Renal pelvis (tissue), 4 donors: Measurements from ENCODE around the gene TSC22D3. TPM values are rescaled to one million over a fixed set of nuclear protein-coding genes. Genes with fewer than 3 reads are reported as not detected.
"Not testable (repeated sequence)": the region's sequence is repeated elsewhere in the genome, so short reads cannot be mapped to it uniquely, and the experiment has no call there.

Source experiments
- DNase-seq: peaks from one replicate; pipeline ENCODE4 v3.0.0-alpha.2; 2013
- polyA plus RNA-seq, 3 donors: library from polyadenylated mRNA; unstranded; fragments of 120-200 nt; gene quantifications; one replicate each; pipeline ENCODE4 v1.2.1, GENCODE V29; 2013; ENCODE audit not compliant: insufficient read length in 3 of 3

Gene TSC22D3
- polyA plus RNA-seq, 3 donors = 122 to 126 (median 126) TPM

DNA sequence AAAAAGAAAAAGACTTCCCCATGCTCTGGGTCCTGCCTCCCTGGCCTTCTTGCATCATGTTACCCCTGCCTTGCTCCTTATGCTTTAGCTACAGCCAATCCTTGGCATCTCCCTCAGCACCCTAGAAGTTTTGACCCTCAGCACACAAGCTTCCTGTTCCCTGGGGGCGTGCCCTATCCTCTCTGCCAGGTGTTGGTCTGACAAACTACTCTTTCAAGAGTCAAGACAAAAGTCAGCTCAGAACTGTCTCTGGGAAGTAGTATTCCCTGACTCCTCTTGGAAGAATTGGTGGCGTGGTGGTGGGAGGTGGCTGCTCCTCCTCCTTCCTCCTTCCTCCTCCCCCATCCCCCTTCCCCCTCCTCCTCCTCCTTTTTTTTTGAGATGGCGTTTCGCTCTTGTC lies 106.3 kb downstream of the TSC22D3 start:
- DNase-seq = no peak

DNA sequence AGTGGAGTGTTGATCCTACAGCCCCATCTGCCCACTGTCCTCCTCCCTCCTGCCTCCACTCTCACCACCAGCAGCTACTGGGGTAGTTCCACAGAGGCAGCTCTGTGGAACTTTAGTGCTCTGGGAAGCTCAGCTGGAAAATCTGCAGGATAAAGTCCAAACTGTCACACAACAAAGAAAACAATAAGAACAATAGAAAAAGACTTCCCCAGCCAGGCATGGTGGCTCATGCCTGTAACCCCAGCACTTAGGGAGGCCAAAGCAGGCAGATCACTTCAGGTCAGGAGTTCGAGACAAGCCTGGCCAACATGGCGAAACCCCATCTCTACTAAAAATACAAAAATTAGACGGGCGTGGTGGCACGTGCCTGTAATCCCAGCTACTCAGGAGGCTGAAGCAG lies 106.9 kb downstream of the TSC22D3 start:
- not testable (repeated sequence) for DNase-seq

DNA sequence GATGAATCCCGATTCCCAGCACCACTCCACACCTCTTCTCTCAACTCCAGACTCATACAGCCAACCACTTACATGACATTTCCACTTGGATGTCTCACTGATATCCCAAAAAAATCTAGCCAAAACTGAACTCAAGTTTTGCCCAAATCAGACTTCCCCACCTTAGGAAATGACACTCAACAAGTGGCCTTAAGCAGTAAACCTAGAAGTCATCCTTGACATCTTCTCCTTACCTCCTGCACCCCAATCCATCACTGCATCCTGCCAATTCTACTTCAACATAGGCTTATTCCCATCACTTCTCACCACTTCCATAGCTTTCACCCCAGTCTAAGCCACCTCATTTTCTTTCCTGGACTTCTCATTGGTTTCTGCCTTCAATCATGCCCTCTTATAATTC lies 108.2 kb downstream of the TSC22D3 start:
- DNase-seq = no peak

DNA sequence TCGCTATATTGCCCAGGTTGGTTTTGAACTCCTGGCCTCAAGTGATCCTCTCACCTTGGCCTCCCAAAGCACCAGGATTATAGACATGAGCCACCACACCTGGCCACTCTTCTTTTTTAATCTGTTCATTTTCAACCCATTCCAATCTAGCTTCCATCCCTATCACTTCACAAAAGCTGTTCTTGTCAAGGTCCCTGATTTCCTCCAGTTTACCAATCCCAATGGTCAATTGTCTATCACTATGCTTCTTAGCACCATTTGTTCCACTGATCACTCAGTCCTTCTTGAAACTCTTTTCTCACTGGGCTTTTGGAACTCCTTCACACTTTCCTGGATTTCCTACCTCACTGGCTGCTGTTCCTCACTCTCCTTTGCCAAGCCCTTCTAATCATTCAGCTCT lies 108.7 kb downstream of the TSC22D3 start:
- DNase-seq = no peak

Other genes starting within 250 kb of the TSC22D3 start
- 10 to 100 TPM; 44.9 to 51.2 (median 51.0) TPM for gene PRPS1, start 147.3 kb downstream of the TSC22D3 start, polyA plus RNA-seq
- under 1 TPM in 1 of 3 donors, not detected in 2; 0.04 TPM for gene NCBP2L, start 1.9 kb upstream of the TSC22D3 start, polyA plus RNA-seq
- 10 to 100 TPM; 10.9 to 12.6 (median 10.9) TPM for gene MID2, start 50.1 kb upstream of the TSC22D3 start, polyA plus RNA-seq
- not detected for gene TEX13B, start 206.6 kb upstream of the TSC22D3 start, polyA plus RNA-seq